Measurements from ENCODE around the gene GTSE1. TPM values are rescaled to one million over a fixed set of nuclear protein-coding genes. Genes with fewer than 3 reads are reported as not detected.
A peak's percentile ranks its signal among the peaks of the same experiment; 100 is the strongest.
"Not testable (repeated sequence)": the region's sequence is repeated elsewhere in the genome, so short reads cannot be mapped to it uniquely, and the experiment has no call there.

Gene GTSE1, protein sequence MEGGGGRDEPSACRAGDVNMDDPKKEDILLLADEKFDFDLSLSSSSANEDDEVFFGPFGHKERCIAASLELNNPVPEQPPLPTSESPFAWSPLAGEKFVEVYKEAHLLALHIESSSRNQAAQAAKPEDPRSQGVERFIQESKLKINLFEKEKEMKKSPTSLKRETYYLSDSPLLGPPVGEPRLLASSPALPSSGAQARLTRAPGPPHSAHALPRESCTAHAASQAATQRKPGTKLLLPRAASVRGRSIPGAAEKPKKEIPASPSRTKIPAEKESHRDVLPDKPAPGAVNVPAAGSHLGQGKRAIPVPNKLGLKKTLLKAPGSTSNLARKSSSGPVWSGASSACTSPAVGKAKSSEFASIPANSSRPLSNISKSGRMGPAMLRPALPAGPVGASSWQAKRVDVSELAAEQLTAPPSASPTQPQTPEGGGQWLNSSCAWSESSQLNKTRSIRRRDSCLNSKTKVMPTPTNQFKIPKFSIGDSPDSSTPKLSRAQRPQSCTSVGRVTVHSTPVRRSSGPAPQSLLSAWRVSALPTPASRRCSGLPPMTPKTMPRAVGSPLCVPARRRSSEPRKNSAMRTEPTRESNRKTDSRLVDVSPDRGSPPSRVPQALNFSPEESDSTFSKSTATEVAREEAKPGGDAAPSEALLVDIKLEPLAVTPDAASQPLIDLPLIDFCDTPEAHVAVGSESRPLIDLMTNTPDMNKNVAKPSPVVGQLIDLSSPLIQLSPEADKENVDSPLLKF
- total RNA-seq: 0.32 TPM
- long read RNA-seq: 0 reads

DNA sequence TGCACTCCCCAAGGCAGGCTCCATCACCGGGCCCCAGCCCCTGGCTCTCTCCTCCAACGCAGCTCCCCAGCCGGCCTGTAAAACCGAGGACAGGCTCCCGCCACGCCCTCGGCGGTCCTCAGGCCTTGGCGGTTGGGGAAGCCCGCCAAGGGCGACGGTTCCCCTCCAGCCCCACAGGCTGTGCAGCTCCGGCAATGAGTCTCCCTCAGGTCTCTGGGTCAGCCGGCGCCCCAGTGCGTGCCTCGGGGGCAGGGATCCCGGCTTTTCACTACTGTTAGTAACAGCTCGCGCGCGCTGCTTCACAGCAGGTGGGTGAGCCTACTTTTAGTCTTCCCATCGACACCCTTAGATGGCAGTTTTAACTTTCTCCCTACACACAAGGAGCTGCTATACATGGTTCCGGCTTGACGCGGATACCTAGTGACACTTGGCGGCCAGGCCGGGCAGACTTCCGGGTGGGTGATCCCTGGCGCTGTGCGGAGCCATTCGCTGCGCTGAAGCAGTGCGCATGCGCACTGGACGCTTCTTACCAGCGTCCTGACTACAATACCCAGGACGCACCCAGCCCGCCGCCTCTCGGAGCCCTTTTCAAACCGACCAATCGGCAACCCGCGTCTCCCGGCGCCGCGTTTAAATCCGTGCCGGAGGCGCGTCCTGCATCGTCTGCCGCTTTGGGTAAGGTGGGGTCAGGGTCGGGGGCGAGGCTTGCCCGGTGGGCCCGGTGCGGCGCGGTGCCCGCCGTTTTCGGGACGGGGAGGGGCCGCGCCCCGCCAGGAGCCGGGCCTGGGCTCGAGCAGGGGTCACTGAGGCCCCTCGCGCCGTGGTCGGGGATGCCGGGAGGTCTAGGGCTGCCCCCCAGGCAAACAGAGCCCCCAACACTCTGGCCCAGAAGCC is at the start of gene GTSE1:
Gene GTSE1, plus strand, starts transcription at position 614 of the 894 bp plus-strand sequence. CDS start 531 bp downstream, outside the sequence.
- peak; percentile 98 for DNase-seq (ENCODE audit: low spot score)
- intact Hi-C loops (cut with DNase I): loop anchor here (2.0 to 5.0 kb wide), 2 partner anchors 46 to 174 kb away; partner anchors contain the start of gene CDPF1

DNA sequence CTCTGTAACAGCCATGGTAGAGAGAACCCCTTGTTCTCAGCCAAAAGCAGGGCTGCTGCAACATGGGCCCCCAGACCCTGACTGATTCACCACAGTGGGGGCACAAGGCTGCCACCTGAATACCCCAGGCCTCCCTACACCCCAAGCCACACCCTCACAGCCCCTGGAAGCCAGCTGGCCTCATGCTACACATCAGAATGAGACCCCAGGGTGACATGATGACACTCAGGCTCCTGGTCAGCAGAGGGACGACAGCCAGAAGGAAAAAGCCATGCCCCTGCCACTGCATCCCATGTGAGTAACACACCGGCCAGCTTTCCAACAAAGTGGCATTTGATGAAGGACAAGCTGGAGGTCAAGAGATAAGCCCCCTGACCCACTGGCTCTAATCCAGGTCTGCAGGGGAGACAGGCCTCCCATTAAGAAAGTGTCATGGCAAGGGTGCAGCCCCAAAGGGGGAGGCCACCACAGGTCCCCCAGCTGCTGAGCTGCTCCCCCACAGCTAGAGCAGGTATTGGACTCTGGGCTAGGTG is 49.2 kb upstream of the GTSE1 start:
- no peak for DNase-seq (ENCODE audit: low spot score)
- intact Hi-C loops (cut with DNase I): loop anchor here (5.0 kb wide), 2 partner anchors 100 to 250 kb away; no protein-coding TSS in a partner anchor

DNA sequence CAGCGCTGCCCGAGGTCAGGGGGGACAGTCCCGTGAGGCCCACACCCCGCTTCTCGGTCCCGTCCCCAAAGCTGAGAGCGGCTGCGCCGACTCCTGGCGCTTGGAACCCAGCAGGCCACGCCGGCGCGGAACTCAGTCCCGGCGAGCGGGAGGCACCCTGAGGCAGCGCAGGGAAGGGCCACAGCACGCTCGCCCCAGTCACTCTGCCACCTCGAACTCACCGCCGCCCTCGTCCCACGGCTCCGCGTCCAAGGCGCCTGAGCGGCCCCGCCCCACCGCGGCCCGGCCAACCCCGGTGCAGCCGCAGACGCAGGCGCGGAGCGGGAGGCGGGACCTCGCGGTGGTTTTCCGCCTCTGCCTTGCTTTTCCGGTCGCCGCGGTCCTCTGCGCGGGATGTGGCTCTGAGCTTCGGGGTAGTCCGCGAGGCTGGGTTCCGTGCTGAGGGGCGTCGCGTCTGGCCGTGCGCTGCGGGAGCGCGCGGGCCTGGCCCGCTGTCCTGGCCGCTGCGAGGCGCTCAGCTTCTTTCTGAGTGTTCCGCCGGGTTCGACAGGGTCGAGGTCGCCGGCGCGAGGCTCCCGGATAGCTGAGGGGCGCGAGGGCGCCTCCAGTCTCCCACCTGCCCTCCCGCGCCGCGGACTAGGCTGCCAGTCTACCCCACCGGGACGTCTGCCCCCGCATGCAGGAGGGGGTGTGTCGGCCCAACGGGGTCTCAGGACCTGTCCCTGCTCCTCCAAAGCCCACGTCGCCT is 46.5 kb upstream of the GTSE1 start, which contains the start of gene CDPF1:
Gene CDPF1, minus strand, starts transcription at position 259 of the 748 bp plus-strand sequence. CDS start 2,009 bp downstream, outside the sequence.
- DNase-seq (ENCODE audit: low spot score): peak; percentile 97
- intact Hi-C loops (cut with DNase I): loop anchor here (2.0 to 10.0 kb wide), 2 partner anchors 47 to 125 kb away; partner anchors contain the start of gene GTSE1

DNA sequence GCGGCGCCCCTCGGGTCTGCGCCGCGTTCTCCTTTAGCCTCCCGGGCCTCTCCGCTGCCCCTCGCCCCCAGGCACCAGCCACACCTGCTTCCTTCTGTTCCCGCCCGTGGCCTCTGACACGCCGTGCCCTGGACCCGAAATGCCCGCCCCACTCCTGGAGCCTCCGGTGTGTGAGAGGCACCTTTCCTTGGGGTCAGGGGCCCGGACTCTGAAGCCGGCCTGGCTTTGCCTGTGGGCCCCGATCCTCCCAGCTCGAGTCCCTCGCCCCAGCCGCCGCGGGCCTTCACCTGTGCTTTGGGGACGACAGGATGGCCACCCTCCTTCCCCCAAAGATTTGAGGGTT is 45.9 kb upstream of the GTSE1 start:
- DNase-seq (ENCODE audit: low spot score): no peak
- intact Hi-C loops (cut with DNase I): loop anchor here (2.0 to 10.0 kb wide), 2 partner anchors 46 to 126 kb away; partner anchors contain the start of gene GTSE1

DNA sequence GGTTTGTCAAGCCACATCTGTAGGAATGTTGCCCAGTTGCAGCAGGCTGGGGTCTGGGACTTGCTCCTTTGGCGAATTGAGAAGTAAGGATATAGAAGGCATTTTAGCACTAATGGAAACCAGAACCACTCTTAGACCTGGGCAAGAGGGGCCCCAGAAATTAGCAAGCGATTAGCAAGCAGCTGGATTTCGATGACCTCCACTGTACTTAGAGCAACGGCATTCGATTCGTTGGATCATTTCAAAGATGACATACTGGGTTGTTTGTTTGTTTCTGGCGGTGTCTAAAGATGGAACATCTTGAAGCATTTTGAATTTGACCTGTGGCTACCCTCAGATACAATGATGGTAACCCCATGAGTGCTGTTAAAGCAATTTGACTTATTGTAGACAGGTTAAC is 45.4 kb upstream of the GTSE1 start:
- intact Hi-C loops (cut with DNase I): loop anchor here (2.0 to 10.0 kb wide), 2 partner anchors 46 to 126 kb away; partner anchors contain the start of gene GTSE1
- no peak for DNase-seq (ENCODE audit: low spot score)

DNA sequence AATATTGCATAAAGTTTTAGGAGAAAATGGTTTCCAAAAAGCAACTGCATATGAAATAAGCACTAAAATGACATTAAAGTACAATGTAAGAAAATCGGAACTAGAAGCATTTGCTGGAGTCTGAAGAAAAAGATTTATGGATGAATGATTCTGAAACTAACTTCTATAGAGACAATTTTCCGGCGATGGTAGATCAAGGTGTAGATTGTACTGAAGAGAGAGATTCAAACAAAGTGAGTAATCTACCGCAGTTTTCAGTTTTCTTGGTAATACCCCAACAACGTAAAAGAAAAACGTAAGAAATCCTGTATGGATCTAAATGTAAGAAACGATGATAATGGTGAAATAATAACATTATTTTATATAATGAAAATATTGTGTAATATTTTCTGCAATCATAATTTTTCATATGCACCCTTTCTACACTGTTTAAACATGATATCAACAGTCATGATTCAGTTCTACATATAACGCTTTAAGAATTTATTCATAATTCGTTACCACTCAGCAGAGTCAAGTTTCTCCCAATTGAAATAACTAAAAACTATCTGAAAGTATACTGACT is 44.8 kb upstream of the GTSE1 start:
- no peak for DNase-seq (ENCODE audit: low spot score)
- intact Hi-C loops (cut with DNase I): loop anchor here (2.0 to 10.0 kb wide), 2 partner anchors 45 to 127 kb away; partner anchors contain the start of gene GTSE1

DNA sequence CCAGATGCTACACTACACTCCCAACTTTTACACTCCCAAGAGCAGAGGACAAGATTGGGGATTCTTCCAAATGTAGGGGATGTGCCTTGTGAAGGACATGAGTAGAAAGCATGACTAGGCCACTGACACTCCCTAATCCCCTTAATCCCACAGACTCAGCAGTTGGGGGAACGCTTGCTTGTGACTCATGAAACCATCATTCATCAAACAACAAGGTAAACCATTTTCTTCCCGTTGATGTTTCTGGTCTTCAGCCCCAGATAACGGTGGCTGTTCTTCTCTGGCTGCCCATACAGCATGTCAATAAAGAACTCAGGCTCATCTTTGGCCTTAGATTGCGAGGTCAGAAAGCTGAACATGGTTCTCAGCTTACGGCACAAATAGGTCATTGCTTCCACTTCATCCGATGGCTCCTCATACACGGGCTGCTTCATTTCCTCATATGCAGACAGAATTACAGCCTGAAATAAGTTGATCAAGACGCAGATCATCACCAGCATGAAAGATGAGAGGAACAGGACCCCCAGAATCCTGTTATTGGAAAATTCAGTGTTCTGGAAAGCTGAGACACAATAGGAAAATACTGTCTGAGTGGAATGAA is 40.2 kb upstream of the GTSE1 start:
- no peak for DNase-seq (ENCODE audit: low spot score)
- intact Hi-C loops (cut with DNase I): loop anchor here (10.0 kb wide), 1 partner anchor 132 kb away; no protein-coding TSS in a partner anchor

DNA sequence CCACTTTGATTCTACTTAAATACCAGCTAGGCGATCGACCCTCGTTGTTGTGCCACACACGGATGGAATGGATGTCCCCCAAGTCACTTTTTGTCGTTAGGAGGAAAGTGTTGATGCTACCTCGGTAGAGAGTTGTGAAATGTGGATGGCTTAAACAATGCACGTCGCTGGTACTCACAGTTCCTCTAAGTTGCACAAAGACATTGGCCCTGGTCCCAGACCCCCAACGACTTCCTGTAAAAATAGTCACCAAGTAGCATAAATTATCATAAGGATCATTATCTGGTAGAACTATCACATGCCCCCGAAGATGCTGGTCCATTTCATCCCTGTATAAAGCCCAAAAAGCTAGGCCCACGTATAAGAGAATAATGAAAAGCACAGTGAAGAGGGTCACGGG is 37.3 kb upstream of the GTSE1 start:
- intact Hi-C loops (cut with DNase I): loop anchor here (10.0 kb wide), 1 partner anchor 135 kb away; no protein-coding TSS in a partner anchor
- no peak for DNase-seq (ENCODE audit: low spot score)

DNA sequence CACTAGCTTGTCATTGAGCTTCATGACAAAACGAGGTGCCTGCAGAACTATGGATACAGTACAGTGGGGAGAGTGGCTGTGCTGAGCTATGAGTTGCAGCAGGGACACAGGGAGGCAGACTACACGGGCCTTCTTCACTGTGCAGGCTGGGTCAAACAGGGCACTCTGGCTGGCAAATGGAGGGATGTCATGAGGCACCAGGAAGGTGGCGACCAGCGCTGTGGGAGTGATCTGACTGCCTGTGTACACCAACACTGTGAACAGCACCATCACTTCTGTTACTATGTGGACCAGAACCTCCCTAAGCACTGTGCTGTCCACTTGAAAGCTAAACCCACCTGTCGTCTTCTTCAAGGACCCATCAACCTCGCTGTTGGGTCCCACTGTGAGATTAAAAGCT is 36.6 kb upstream of the GTSE1 start:
- intact Hi-C loops (cut with DNase I): no loop called here
- no peak for DNase-seq (ENCODE audit: low spot score)

DNA sequence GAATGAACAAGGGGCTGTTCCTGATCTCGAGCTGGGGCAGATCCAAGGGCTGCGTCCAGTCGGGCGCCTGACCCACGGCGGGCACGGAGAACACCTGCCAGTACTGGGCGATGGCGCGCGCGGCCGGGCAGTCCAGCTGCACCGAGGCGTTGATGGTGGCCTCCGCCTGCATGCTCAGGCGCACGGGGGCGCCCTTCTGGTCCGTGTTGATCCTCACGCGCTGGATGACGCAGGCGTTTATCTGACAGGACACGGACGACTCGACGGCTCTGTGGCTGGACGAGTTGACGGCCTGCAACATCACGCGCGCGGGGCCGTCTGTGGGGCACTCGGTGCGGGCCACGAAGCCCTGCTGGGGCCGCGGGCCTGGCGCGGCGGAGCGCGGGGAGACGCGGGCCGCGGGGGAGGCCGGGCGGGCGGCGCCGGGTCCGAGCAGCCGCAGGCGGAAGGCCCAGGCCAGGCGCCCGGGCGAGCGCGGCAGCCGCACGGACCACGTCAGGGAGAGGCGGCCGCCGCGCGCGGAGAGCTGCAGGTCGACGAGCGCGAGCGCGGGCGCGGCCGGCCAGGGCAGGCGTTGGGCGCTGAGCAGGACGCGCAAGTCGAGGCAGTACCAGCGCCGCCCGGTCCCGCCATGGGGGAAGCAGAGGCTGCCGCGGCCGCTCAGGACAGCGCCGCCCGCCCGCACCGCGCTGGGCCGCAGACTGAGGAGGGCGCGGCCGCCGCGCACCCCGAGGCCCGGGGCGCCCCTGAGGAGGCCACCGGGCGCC is 34.0 kb upstream of the GTSE1 start:
- peak; percentile 91 for DNase-seq (ENCODE audit: low spot score)
- intact Hi-C loops (cut with DNase I): no loop called here

DNA sequence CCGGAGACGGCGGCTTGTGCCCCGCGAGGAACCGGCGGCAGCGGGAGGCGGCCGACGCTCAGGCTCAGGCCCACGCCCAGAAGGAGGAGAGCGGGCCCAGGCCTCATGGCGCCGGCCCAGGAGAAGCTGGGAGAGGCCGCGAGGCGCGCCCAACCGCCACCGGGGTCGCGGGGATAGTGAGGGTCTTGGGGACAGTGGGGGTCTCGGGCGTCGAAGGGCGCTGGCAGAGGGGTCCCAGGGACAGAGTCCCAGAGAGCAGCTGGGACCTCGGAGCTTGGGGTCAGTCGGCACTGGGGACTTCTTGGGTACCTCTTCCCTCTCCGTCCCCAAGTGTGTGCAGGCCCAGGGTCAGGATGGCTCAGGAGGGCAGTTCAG is 33.5 kb upstream of the GTSE1 start, which contains the start of gene PKDREJ:
Gene PKDREJ, minus strand, starts transcription at position 128 of the 375 bp plus-strand sequence. Its CDS starts 21 bp downstream, at position 107.
- intact Hi-C loops (cut with DNase I): no loop called here

DNA sequence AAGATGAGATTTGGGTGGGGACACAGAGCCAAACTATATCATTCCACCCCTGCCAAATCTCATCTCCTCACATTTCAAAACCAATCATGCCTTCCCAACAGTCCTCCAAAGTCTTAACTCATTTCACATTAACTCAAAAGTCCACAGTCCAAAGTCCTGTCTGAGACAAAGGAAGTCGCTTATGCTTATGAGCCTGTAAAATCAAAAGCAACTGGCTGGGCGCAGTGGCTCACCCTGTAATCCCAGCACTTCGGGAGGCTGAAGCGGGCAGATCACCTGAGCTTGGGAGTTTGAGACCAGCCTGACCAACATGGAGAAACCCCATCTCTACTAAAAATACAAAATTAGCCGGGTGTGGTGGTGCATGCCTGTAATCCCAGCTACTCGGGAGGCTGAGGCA is 32.1 kb upstream of the GTSE1 start:
- intact Hi-C loops (cut with DNase I): not testable (repeated sequence)
- peak; percentile 26 for DNase-seq (ENCODE audit: low spot score)

More for the DNA sequence above, 33.5 kb upstream of the GTSE1 start, which contains the start of gene PKDREJ:
- peak; percentile 67 for DNase-seq (ENCODE audit: low spot score)

DNA sequence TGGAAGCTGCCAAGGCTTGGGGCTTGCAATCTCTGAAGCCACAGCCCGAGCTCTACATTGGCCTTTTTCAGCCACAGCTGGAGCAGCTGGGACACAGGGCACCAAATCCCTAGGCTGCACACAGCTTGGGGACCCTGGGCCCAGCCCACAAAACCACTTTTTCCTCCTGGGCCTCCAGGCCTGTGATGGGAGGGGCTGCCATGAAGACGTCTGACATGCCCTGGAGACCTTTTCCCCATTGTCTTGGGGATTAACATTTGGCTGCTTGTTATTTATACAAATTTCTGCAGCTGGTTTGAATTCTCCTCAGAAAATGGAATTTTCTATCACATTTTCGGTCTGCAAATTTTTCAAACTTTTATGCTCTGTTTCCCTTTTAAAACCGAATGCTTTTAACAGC is 31.0 kb upstream of the GTSE1 start:
- DNase-seq (ENCODE audit: low spot score); intact Hi-C loops (cut with DNase I): not testable (repeated sequence)

DNA sequence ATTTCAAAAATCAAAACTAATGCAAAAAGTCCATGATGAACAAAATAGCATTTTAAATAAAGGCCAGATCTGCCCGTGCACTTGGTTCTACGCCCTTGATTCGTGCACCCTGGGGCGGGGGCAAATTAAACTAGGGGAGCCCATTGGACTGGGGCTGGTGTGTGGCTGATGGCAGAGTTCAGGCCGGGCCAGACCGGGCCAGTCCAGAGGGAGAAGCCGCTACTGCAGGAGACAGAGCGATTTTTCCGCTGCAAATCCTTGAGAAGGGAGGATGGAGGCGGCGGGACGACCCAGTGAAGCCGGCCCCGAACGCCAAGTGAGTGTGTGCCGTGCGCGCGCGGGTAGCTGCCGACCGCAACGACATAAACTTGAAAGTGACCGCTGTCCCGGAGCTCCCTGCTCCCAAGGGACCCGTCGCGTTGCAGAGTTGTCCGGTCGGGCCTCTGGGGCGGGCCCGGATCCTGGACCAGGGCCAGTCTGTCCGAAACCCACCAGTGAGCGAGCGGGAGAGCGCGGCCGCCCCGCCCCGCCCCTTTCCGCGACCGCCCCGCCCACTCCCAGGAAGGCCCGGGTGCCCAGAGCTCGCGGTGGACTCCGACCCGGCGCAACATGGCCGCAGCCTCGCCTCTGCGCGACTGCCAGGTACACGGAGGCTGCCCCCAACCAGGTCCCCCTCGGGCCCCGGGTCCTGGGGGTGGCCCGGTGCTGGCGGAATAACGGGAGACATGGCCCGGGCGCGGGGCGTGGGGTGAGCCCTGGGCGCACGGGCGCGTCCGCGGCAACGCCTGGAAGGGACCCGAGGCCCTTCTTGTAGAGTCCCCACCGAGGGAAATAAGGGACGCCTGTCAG is 29.0 kb upstream of the GTSE1 start, which contains the start of gene TTC38:
Gene TTC38, plus strand, starts transcription at position 578 of the 849 bp plus-strand sequence. Its CDS starts 32 bp downstream, at position 610.
- intact Hi-C loops (cut with DNase I): no loop called here
- DNase-seq (ENCODE audit: low spot score): peak; percentile 96

DNA sequence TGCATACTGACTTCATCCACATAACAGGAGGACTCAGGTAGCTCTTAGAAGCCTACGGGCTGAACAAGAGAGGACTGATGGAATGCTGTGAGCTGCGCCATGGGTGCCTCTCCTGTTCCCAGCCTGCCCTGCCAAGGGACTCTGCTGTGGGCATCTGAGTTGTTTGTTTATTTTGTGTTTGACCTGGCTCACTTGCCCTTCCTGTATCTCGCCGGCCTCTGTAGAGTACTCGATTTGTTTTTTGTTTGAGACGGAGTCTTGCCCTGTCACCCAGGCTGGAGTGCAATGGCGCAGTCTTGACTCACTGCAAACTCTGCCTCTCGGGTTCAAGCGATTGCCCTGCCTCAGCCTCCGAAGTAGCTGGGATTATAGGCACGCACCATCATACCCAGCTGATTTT is 27.1 kb upstream of the GTSE1 start:
- DNase-seq (ENCODE audit: low spot score): peak; percentile 10
- intact Hi-C loops (cut with DNase I): no loop called here

All from cardiac septum (tissue), 1 donor.